HepG2 (cell line): ENCODE measurements around the gene CNGA1. TPM values are rescaled to one million over a fixed set of nuclear protein-coding genes. Genes with fewer than 3 reads are reported as not detected.

Experiments used
- ATAC-seq: fragments of 200-7000 bp; cut with Tn5 transposase; 3 replicates; pipeline ENCODE4 v1.9.1; 2020; ENCODE audit warnings: mild to moderate bottlenecking, moderate library complexity
- BruUV-seq: library from RNA; stranded (reverse); fragments of 400-500 nt; replicated peaks from 2 replicates; lab custom pipeline; 2021; lab: Mats Ljungman, UMichigan
- CTCF ChIA-PET: fragments of 300-600 bp; formaldehyde crosslinking; extraction: SDS; loops from one replicate; lab custom pipeline; 2021; ENCODE audit warnings: low total read pairs, inconsistent platforms, low intra/inter-chr PET ratio; lab: Yijun Ruan, JAX
- POLR2A ChIA-PET: fragments of 350-600 bp; sonication (Branson Sonifier 250); formaldehyde crosslinking; loops from one replicate; lab custom pipeline; 2020; ENCODE audit warnings: antibody characterized with exemption, inconsistent platforms; lab: Yijun Ruan, JAX
- DNase-seq: peaks from one replicate; pipeline ENCODE4 v3.0.0-alpha.2; 2015; ENCODE audit warnings: low spot score
- FAIRE-seq: peaks from 3 replicates; lab custom pipeline; 2011; peaks lifted over from hg19 to GRCh38; lab: Jason Lieb, UNC
- H2AFZ ChIP-seq: one replicate; pipeline ENCODE4 v1.6.1; 2011; ENCODE audit warnings: low read length, inconsistent platforms
- H3K27ac ChIP-seq: fragments of 300-600 bp; 3 replicates; pipeline ENCODE4 v1.8.0; 2011; ENCODE audit warnings: mixed run types, mild to moderate bottlenecking, mixed read lengths, low read length, inconsistent platforms; ENCODE audit not compliant: insufficient read depth; ENCODE audit errors: extremely low read length
- H3K27me3 ChIP-seq, 2 experiments: fragments of 200-600 bp in 1 of 2; 2 replicates in 1 of 2; 3 replicates in 1 of 2; pipeline versions ENCODE4 v1.6.0 to v1.8.0; 2011; ENCODE audit warnings: low read length in 2 of 2, mild to moderate bottlenecking in 2 of 2, moderate library complexity in 2 of 2, inconsistent platforms in 1 of 2; ENCODE audit not compliant: insufficient read depth in 2 of 2, control insufficient read depth in 1 of 2
- H3K36me3 ChIP-seq, 2 experiments: fragments of 200-600 bp in 1 of 2; replicated peaks in 1 of 2; 2 replicates in 1 of 2; 3 replicates in 1 of 2; pipeline versions ENCODE4 v1.5.1 to v1.8.0; 2011; ENCODE audit warnings: low read length in 2 of 2, inconsistent platforms in 1 of 2; ENCODE audit not compliant: insufficient read depth in 2 of 2, control insufficient read depth in 1 of 2
- H3K4me1 ChIP-seq: 2 replicates; pipeline ENCODE4 v1.5.1; 2012; ENCODE audit warnings: low read length, inconsistent platforms; ENCODE audit not compliant: insufficient read depth
- H3K4me2 ChIP-seq: 2 replicates; pipeline ENCODE4 v1.6.0; 2011; ENCODE audit warnings: low read depth, low read length, inconsistent platforms
- H3K4me3 ChIP-seq, 3 experiments: fragments of 200-600 bp in 1 of 3; sonication (generic), shearing (Covaris generic) in 1 of 3; replicated peaks in 1 of 3; 2 replicates each; pipeline ENCODE4 v1.5.1; 2011 to 2016; ENCODE audit warnings: low read length in 3 of 3, inconsistent platforms in 2 of 3, low read depth in 2 of 3, mild to moderate bottlenecking in 2 of 3, control low read depth in 1 of 3, mixed read lengths in 1 of 3; ENCODE audit not compliant: insufficient read depth in 1 of 3
- H3K79me2 ChIP-seq: one replicate; pipeline ENCODE4 v1.6.1; 2011; ENCODE audit warnings: low read length, inconsistent platforms; ENCODE audit not compliant: insufficient read depth
- H3K9ac ChIP-seq: 2 replicates; pipeline ENCODE4 v1.6.0; 2011; ENCODE audit warnings: mild to moderate bottlenecking, low read depth, low read length, inconsistent platforms; ENCODE audit not compliant: insufficient read depth
- H3K9me3 ChIP-seq: 2 replicates; pipeline ENCODE4 v1.5.1; 2012; ENCODE audit warnings: mild to moderate bottlenecking, low read length
- H4K20me1 ChIP-seq: 2 replicates; pipeline ENCODE4 v1.6.0; 2011; ENCODE audit warnings: inconsistent platforms, mild to moderate bottlenecking, low read length, moderate library complexity; ENCODE audit not compliant: insufficient read depth
- AGO2 ChIP-seq: fragments of 200-400 bp; formaldehyde crosslinking; optimal IDR thresholded peaks from 2 replicates; pipeline ENCODE3; 2017; ENCODE audit warnings: mild to moderate bottlenecking, low read depth, low read length, moderate library complexity
- CBFB ChIP-seq: sonication (generic); formaldehyde crosslinking; IDR thresholded peaks from 2 replicates; pipeline ENCODE4 v1.4.0; 2020; ENCODE audit warnings: missing genetic modification reagents
- DMAP1 ChIP-seq: IDR thresholded peaks from 2 replicates; pipeline ENCODE4 v1.6.1; 2016
- HNF4G ChIP-seq, 2 experiments: sonication (generic) in 1 of 2; formaldehyde crosslinking in 1 of 2; IDR thresholded peaks; 2 replicates each; pipeline versions ENCODE4 v1.4.0 to v1.6.1; 2011 to 2020; ENCODE audit warnings: borderline replicate concordance in 2 of 2, low read depth in 2 of 2, mild to moderate bottlenecking in 2 of 2, low read length in 1 of 2, missing genetic modification reagents in 1 of 2, moderate library complexity in 1 of 2
- KDM2A ChIP-seq: sonication (generic); formaldehyde crosslinking; IDR thresholded peaks from 2 replicates; pipeline ENCODE4 v1.4.0; 2020; ENCODE audit warnings: low read depth, missing genetic modification reagents, borderline replicate concordance
- MAFG ChIP-seq: sonication (generic); formaldehyde crosslinking; IDR thresholded peaks from 2 replicates; pipeline ENCODE4 v1.5.1; 2020; ENCODE audit warnings: mild to moderate bottlenecking, missing genetic modification reagents
- NKX3-1 ChIP-seq: sonication (generic); formaldehyde crosslinking; IDR thresholded peaks from 2 replicates; pipeline ENCODE4 v1.5.0; 2020; ENCODE audit warnings: missing genetic modification reagents
- RARG ChIP-seq: sonication (generic); formaldehyde crosslinking; IDR thresholded peaks from 2 replicates; pipeline ENCODE4 v1.4.0; 2020; ENCODE audit warnings: low read depth, mild to moderate bottlenecking, missing genetic modification reagents
- RBM39 ChIP-seq: fragments of 200-400 bp; formaldehyde crosslinking; IDR thresholded peaks from one replicate; pipeline ENCODE4 v1.6.1; 2018; ENCODE audit warnings: antibody characterized with exemption, mild to moderate bottlenecking, low read depth, low read length; ENCODE audit not compliant: poor library complexity, severe bottlenecking
- REPIN1 ChIP-seq: sonication (generic); formaldehyde crosslinking; IDR thresholded peaks from 2 replicates; pipeline ENCODE4 v1.8.0; 2022; ENCODE audit warnings: missing genetic modification reagents, low read depth, mild to moderate bottlenecking, borderline replicate concordance
- SPEN ChIP-seq: sonication (generic); formaldehyde crosslinking; IDR thresholded peaks from 2 replicates; pipeline ENCODE4 v1.5.1; 2020; ENCODE audit warnings: low read depth, mild to moderate bottlenecking, missing genetic modification reagents
- SSRP1 ChIP-seq: IDR thresholded peaks from 2 replicates; pipeline ENCODE4 v1.6.1; 2016; ENCODE audit warnings: control low read depth
- TOE1 ChIP-seq: sonication (generic); formaldehyde crosslinking; IDR thresholded peaks from 2 replicates; pipeline ENCODE4 v1.4.0; 2020; ENCODE audit warnings: mild to moderate bottlenecking, missing genetic modification reagents
- U2AF1 ChIP-seq: fragments of 200-400 bp; formaldehyde crosslinking; optimal IDR thresholded peaks from 2 replicates; pipeline ENCODE3; 2017; ENCODE audit warnings: mild to moderate bottlenecking, low read depth, low read length
- YEATS4 ChIP-seq: sonication (generic); formaldehyde crosslinking; IDR thresholded peaks from 2 replicates; pipeline ENCODE4 v1.4.0; 2020; ENCODE audit warnings: missing genetic modification reagents, borderline replicate concordance
- ZFP90 ChIP-seq: sonication (generic); formaldehyde crosslinking; IDR thresholded peaks from 2 replicates; pipeline ENCODE4 v1.8.0; 2022; ENCODE audit warnings: missing genetic modification reagents, mild to moderate bottlenecking, inconsistent platforms, borderline replicate concordance
- ZMAT3 ChIP-seq: sonication (generic); formaldehyde crosslinking; conservative IDR thresholded peaks from 2 replicates; pipeline ENCODE4 v1.7.0; 2021; ENCODE audit warnings: missing genetic modification reagents
- ZNF558 ChIP-seq: sonication (generic); formaldehyde crosslinking; IDR thresholded peaks from 2 replicates; pipeline ENCODE4 v1.9.0; 2022; ENCODE audit warnings: mild to moderate bottlenecking, missing genetic modification reagents, borderline replicate concordance
- ZNF572 ChIP-seq: sonication (generic); formaldehyde crosslinking; IDR thresholded peaks from 2 replicates; pipeline ENCODE4 v1.5.1; 2020; ENCODE audit warnings: mild to moderate bottlenecking, missing genetic modification reagents
- ZNF598 ChIP-seq: sonication (generic); formaldehyde crosslinking; IDR thresholded peaks from 2 replicates; pipeline ENCODE4 v1.5.1; 2020; ENCODE audit warnings: mild to moderate bottlenecking, missing genetic modification reagents, borderline replicate concordance
- ZNF672 ChIP-seq: sonication (generic); formaldehyde crosslinking; IDR thresholded peaks from 2 replicates; pipeline ENCODE4 v1.8.1; 2022; ENCODE audit warnings: missing genetic modification reagents
- ZNF709 ChIP-seq: sonication (generic); formaldehyde crosslinking; IDR thresholded peaks from 2 replicates; pipeline ENCODE4 v1.5.0; 2020; ENCODE audit warnings: mild to moderate bottlenecking, missing genetic modification reagents
- ZNF749 ChIP-seq: sonication (generic); formaldehyde crosslinking; IDR thresholded peaks from 2 replicates; pipeline ENCODE4 v1.8.0; 2022; ENCODE audit warnings: mild to moderate bottlenecking, missing genetic modification reagents, moderate library complexity, borderline replicate concordance
- ZNF768 ChIP-seq: sonication (generic); formaldehyde crosslinking; IDR thresholded peaks from 2 replicates; pipeline ENCODE4 v1.4.0; 2020; ENCODE audit warnings: missing genetic modification reagents
- WGBS: methylation state at CpG from one replicate; pipeline ENCODE4 v1.1.6; 2017; ENCODE audit warnings: low lambda C conversion rate; 5-methylcytosine and 5-hydroxymethylcytosine counted together
- in situ Hi-C: cut with HindIII; loops from 2 replicates; pipeline ENCODE4 v1.10.0; 2017; ENCODE audit warnings: low pct_unique_long_range_greater_than_20kb; ENCODE audit not compliant: extremely low pct_ligation_motif_present
- intact Hi-C: fragments of 100-400 bp; cut with micrococcal nuclease; formaldehyde crosslinking; loops from one replicate; pipeline ENCODE4 v1.10.0; 2022; ENCODE audit not compliant: unreplicated experiment
- polyA plus RNA-seq, 8 experiments: library from polyadenylated mRNA; depleted of rRNA in 3 of 8; stranded (reverse) in 7 of 8; unstranded in 1 of 8; fragments of >200 nt; fragmentation: Illumina TruSeq in 4 of 8; extraction: Trizol in 4 of 8; gene quantifications; 2 replicates each; pipeline versions ENCODE4 v1.2.1 to v1.2.3, GENCODE V29; 2011 to 2016; ENCODE audit warnings: low read depth in 4 of 8, missing spikeins in 1 of 8, mixed read lengths in 1 of 8; ENCODE audit not compliant: insufficient read depth in 1 of 8
- total RNA-seq, 5 experiments: library from RNA; depleted of rRNA; stranded (reverse); fragments of >200 nt; fragmentation: Illumina TruSeq; extraction: Trizol; gene quantifications; 2 replicates each; pipeline ENCODE4 v1.2.3, GENCODE V29; 2016; ENCODE audit warnings: low read depth in 1 of 5
- TF ChIP-seq, protein P1 (sequence below): sonication (generic); formaldehyde crosslinking; IDR thresholded peaks from 2 replicates; pipeline ENCODE4 v1.5.1; 2020; ENCODE audit warnings: missing genetic modification reagents, mild to moderate bottlenecking, borderline replicate concordance

Gene CNGA1
- total and polyA plus RNA-seq, 2 of the 13 experiments (the other 11 are each of a cell fraction or from before 2014, with no cell fraction given) = 0.22 to 0.40 TPM

DNA sequence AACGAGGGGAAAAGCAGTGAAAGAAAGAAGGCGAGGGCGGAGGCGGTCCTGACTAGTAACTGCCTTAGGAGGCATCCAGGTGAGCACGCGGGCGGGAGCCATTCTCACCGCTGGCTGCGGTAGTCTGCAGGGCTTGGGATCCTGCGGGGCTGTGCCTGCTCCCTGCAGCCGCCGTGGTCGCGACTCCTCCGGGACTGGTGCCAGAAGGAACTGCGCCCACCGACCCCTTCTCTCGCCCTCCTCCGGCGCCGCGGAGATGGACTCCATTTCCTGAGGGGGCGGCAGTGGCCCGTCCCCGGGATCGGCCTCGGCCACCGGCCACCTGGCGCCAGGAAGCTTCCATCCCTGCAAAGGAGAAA is 102.6 kb downstream of the CNGA1 start:
- ChIA-PET POLR2A (interaction anchor here (1.0 to 1.4 kb wide), 3 partner anchors 32 to 130 kb away, joined by 3 to 5 read pairs (median 4); no protein-coding TSS in a partner anchor), CTCF (no interaction called here)
- Histone ChIP-seq H4K20me1 (peaks cover 15% of the 10 kb centered on the region; the same call in 1 of the 2 replicates), H3K9ac (peak overlapping the region; percentile 85), H3K79me2 (peaks cover 50% of the 10 kb centered on the region), H3K9me3 (no peaks in the 10 kb centered on the region), H2AFZ (no peak overlapping the region), H3K4me3 (peak overlapping the region; percentile 75 to 96 (median 96)), H3K36me3 (peaks cover 1 to 6% of the 10 kb centered on the region in 2 experiments; a peak in 3 of 5 replicates), H3K27me3 (no peaks in the 10 kb centered on the region; a peak in 1 of 5 replicates), H3K27ac (peak overlapping the region; percentile 87), H3K4me2 (peak overlapping the region; percentile 86), H3K4me1 (peaks cover 40% of the 10 kb centered on the region)
- FAIRE-seq (no peak), DNase-seq (peak; percentile 13), ATAC-seq (peak; percentile 77)
- WGBS = under 1% methylated on average over 22 of the region's 29 CpGs
- intact Hi-C loops (loop anchor here (5.0 kb wide), 3 partner anchors 37 to 103 kb away; partner anchors contain the start of genes CNGA1, CORIN and NIPAL1), in situ Hi-C loops (no loop called here)
- BruUV-seq = no TSS peak
- TF ChIP-seq MAFG (0 out of 2 replicates have a peak, but pooled peaks have one; percentile 18), U2AF1 (no peak), RARG (CRISPR knock-in tag) (0 out of 2 replicates have a peak, but pooled peaks have one; percentile 22), AGO2 (peak; percentile 87), SSRP1 (CRISPR knock-in tag) (no peak), REPIN1 (CRISPR knock-in tag) (no peak), YEATS4 (CRISPR knock-in tag) (0 out of 2 replicates have a peak, but pooled peaks have one; percentile 11), SPEN (CRISPR knock-in tag) (peak; percentile 32; the same call in 1 of the 2 replicates), NKX3-1 (CRISPR knock-in tag) (no peak), ZFP90 (CRISPR knock-in tag) (no peak), TOE1 (CRISPR knock-in tag) (no peak), ZNF558 (0 out of 2 replicates have a peak, but pooled peaks have one; percentile 21), ZNF672 (CRISPR knock-in tag) (no peak), HNF4G (IDR thresholded peaks at IDR 0.05; ENCODE audit: borderline replicate concordance, low read depth, low read length) (no peak), HNF4G (CRISPR knock-in tag; IDR thresholded peaks at IDR 0.05; ENCODE audit: borderline replicate concordance, low read depth) (0 out of 2 replicates have a peak, but pooled peaks have one; percentile 41), ZNF709 (CRISPR knock-in tag) (0 out of 2 replicates have a peak, but pooled peaks have one; percentile 10), DMAP1 (CRISPR knock-in tag) (0 out of 2 replicates have a peak, but pooled peaks have one; percentile 52), CBFB (CRISPR knock-in tag) (0 out of 2 replicates have a peak, but pooled peaks have one; percentile 12), KDM2A (CRISPR knock-in tag) (peak; percentile 28; the same call in 1 of the 2 replicates), ZNF598 (CRISPR knock-in tag) (0 out of 2 replicates have a peak, but pooled peaks have one; percentile 9), ZNF572 (CRISPR knock-in tag) (peak; percentile 79; the same call in 1 of the 2 replicates), ZNF768 (CRISPR knock-in tag) (peak; percentile 37; the same call in 1 of the 2 replicates), ZMAT3 (CRISPR knock-in tag) (0 out of 2 replicates have a peak, but pooled peaks have one; percentile 36), ZNF749 (CRISPR knock-in tag) (0 out of 2 replicates have a peak, but pooled peaks have one; percentile 56), RBM39 (peak; percentile 60)
- TF ChIP-seq, protein P1, sequence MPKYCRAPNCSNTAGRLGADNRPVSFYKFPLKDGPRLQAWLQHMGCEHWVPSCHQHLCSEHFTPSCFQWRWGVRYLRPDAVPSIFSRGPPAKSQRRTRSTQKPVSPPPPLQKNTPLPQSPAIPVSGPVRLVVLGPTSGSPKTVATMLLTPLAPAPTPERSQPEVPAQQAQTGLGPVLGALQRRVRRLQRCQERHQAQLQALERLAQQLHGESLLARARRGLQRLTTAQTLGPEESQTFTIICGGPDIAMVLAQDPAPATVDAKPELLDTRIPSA (CRISPR knock-in tag) = 0 out of 2 replicates have a peak, but pooled peaks have one; percentile 87
